CD4-positive, alpha-beta T cell treated with Interleukin-15 for 4 hours (primary cell): Measurements from ENCODE around the gene TMEM117.

Experiments
- DNase-seq: peaks from one replicate; pipeline ENCODE4 v3.0.0-alpha.2; 2020; ENCODE audit warnings: low spot score

TMEM117 gene

GRCh38 chr12:43964033-43964432 lies 128.2 kb downstream of the TMEM117 start:
- DNase-seq, result no peak

- DNase-seq, result no peak
Measured at GRCh38 chr12:43964961-43965360, 129.1 kb downstream of the TMEM117 start.

GRCh38 chr12:43965899-43966298 lies 130.0 kb downstream of the TMEM117 start:
- no peak for DNase-seq

- no peak for DNase-seq
Measured at GRCh38 chr12:43968736-43969135, 132.9 kb downstream of the TMEM117 start.

DNA sequence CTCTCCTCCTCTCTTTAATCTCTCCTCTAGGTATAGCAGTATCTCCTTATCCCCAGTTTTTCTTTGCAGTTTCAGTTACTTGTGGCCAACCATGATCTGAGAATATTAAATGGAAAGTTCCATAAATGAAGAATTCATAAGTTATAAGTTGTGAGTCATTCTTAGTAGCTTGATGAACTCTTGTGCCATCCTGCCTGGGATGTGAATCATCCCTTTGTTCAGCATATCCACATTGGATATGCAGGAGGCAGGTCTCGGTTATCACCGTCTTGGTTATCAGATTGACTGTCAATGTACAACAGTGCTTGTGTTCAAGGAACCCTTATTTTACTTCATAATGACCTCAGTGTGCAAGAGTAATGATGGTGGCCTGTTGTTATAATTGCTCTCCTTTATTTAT lies 134.0 kb downstream of the TMEM117 start:
- DNase-seq, result no peak

- no peak for DNase-seq
Measured at GRCh38 chr12:43973385-43973784, 137.5 kb downstream of the TMEM117 start.

GRCh38 chr12:43973993-43974392 lies 138.1 kb downstream of the TMEM117 start:
- DNase-seq, result no peak

GRCh38 chr12:43976027-43976426 lies 140.1 kb downstream of the TMEM117 start:
- DNase-seq, result no peak

GRCh38 chr12:43978556-43978955 lies 142.7 kb downstream of the TMEM117 start:
- DNase-seq, result no peak

GRCh38 chr12:43979450-43979849 lies 143.6 kb downstream of the TMEM117 start:
- no peak for DNase-seq

GRCh38 chr12:43980627-43981191 lies 144.8 kb downstream of the TMEM117 start:
- no peak for DNase-seq

DNA sequence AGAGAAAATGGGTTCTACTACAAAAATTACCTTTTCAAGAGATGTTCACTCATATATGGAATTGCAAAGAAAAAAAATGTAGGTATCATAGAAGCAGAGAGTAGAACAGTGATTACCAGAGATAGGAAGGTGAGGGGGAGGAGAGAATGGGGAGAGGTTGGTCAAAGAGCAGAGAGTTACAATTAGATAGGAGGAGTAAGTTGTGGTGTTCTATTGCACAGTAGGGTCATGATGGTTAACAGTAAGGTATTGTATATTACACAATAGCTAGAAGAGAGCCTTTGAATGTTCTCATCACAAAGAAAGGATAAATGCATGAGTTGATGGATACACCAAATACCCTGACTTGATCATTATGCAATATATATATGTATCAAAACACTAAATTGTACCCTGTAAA lies 145.8 kb downstream of the TMEM117 start:
- DNase-seq, result no peak

- no peak for DNase-seq
Measured at GRCh38 chr12:43982544-43982943, 146.7 kb downstream of the TMEM117 start.

DNA sequence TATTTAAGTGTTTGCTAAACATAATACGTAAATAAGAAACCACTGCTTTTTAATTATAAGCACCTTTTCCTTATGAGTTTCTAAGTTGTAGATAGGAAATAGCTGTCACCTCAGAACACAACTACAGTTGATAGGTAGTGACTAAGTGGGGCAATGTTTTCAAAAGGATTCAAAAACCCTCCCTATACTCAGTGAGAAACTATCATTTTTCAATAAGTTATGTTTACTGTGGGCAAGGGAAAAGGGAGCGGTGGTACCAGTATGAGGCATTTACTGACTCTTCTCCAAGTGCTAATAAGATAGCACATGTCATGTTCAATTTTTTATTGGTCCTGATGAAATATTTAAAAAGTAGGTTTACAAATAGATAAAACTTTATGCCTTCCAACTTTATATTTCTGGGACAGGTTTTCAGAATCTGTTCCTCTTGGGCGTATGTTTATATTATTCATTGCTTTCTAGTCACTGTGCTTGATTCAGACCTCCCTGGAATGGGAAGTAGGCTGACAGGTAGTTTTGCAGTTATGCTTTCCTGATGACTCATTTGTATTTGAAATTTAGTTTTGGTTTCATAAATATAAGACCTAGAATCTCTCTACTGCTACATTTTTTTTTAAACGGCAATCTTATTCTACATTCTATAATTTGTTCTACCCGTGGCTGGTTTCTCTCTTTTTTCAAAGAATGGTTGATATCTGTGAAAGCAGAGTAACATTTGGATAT lies 153.1 kb downstream of the TMEM117 start:
- no peak for DNase-seq

DNA sequence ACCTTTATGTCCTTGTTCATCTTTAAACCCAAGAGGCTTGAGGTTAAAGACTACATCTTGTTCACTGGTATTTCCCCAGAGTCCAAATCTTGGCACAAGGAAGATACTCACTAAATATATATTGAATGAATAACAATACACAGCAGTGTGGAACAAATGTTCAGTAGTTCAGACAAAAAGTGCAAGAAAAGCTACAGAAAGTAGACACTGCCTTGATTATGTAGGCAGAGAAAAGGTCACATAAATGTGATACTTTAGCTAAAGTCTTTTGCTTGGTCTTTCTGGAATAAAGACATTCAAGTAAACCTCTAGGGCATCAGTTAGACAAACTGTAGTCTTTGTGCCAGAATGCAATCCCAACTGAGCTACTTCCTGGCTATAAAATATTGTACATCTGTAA lies 157.0 kb downstream of the TMEM117 start:
- DNase-seq, result no peak

DNA sequence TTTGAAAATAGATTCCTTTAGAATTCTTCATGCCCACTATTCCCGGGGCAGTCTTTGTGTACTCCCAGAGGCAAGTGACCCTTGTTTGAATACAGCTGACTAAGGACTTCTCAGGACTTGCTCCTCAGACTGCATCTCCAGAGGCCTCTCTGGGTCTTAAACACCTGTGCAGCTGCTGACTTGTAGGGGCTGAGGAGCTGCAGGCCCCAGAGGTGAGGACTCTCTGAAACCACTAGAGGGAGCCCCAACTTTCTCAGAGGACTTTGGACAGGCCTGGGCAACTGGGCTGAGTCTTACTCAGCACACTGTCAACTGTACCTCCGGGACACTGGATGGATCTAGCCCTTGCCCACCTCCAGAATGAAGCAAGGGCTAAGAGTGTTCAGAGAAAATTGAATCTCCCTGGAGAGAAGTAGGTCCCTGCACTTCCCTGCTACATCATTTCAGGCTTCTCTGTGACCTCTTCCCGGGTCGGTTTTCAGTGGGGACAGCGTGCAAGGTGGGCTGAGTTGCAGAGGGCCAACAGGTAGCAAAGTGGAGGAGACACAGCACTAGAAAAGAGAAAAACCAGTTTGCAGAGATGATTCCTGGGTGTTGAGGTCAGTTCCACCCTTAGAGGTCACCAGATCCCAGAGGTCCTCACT lies 164.6 kb downstream of the TMEM117 start:
- DNase-seq, result peak; percentile 21

- no peak for DNase-seq
Measured at GRCh38 chr12:44002607-44003006, 166.7 kb downstream of the TMEM117 start.

DNA sequence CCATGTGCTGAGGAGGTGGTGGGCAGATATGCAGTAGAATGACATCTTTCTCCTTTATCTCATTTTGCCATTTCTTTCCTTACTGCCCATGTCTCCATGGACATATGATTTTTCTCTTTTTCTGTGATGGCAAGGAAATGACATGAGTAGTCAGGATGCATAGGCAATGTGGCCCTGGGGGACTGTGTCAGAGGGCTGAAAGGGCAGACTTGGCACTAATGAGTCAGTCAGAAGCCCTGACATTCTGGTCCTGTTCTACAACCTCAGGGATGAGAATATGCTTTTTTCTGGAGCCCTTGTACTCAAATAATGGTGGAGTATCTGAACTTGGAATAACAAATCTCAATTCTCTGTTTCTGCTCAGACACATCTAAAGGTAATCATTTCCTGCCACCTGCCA lies 167.8 kb downstream of the TMEM117 start:
- no peak for DNase-seq

- peak; percentile 32 for DNase-seq
Measured at GRCh38 chr12:44015333-44015941, 179.6 kb downstream of the TMEM117 start.

- no peak for DNase-seq
Measured at GRCh38 chr12:44017216-44017615, 181.3 kb downstream of the TMEM117 start.

DNA sequence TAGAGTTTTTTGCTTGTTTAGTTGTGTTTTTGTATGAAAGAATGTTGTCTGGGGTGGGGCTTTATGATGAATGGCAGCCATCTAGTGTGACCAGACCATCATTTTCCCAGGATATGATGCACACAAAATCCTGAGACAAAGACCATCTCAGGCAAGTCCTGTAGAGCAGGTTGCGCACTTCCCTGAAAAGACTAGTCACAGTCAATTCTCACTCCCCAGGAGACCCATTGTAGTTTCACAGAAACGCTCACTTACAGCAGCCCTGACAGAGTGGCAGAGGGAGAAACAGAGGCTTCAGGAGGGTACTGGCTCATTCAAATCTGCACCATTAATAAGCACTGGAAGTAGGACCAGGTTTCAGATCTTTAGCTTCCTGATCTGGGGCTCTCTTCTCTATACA lies 183.2 kb downstream of the TMEM117 start:
- DNase-seq, result no peak

- DNase-seq, result no peak
Measured at GRCh38 chr12:44020555-44020954, 184.7 kb downstream of the TMEM117 start.

- no peak for DNase-seq
Measured at GRCh38 chr12:44021471-44021971, 185.6 kb downstream of the TMEM117 start.
